ENCODE results near the gene DLGAP1. TPM values are rescaled to one million over a fixed set of nuclear protein-coding genes. Genes with fewer than 3 reads are reported as not detected.

Gene DLGAP1
- total RNA-seq, 4 donors from 2014 or later = 2.0 to 4.7 (median 2.1) TPM; not detected in 1

GRCh38 chr18:3840766-3841165 is 614.3 kb downstream of the DLGAP1 start:
- Histone ChIP-seq H3K9me3 (no peaks in the 10 kb centered on the region), H3K36me3 (no peaks in the 10 kb centered on the region), H3K27me3 (no peaks in the 10 kb centered on the region), H3K4me1 (no peaks in the 10 kb centered on the region), H3K4me3 (no peak overlapping the region), H3K27ac (no peak overlapping the region)
- no peak for TF ChIP-seq POLR2A (IDR thresholded peaks at IDR 0.05)
- DNase-seq (ENCODE audit: low spot score in 2 of 2) = no peak
- 65% methylated on average over 3 of the region's 3 CpGs for WGBS

- WGBS = 66% methylated on average over 2 of the region's 2 CpGs
These were observed 615.5 kb downstream of the DLGAP1 start for GRCh38 chr18:3839581-3839981.

GRCh38 chr18:3836483-3837335 is 618.4 kb downstream of the DLGAP1 start:
- TF ChIP-seq POLR2A (IDR thresholded peaks at IDR 0.05) = no peak
- no peak for TF ChIP-seq EP300 (IDR thresholded peaks at IDR 0.05)
- no peak for TF ChIP-seq POLR2AphosphoS5 (IDR thresholded peaks at IDR 0.05)
- no peak for TF ChIP-seq CTCF (IDR thresholded peaks at IDR 0.05)
- no peak for DNase-seq (ENCODE audit: low spot score in 2 of 2)
- no peak overlapping the region for H3K4me3 ChIP-seq
- 71% methylated on average over 12 of the region's 12 CpGs for WGBS
- no peaks in the 10 kb centered on the region for H3K27me3 ChIP-seq
- H3K27ac ChIP-seq = no peak overlapping the region
- no peaks in the 10 kb centered on the region for H3K36me3 ChIP-seq
- H3K4me1 ChIP-seq = no peaks in the 10 kb centered on the region
- no peaks in the 10 kb centered on the region for H3K9me3 ChIP-seq

More at GRCh38 chr18:3839581-3839981, 615.5 kb downstream of the DLGAP1 start:
- TF ChIP-seq EP300 (IDR thresholded peaks at IDR 0.05) = no peak
- no peak for TF ChIP-seq POLR2AphosphoS5 (IDR thresholded peaks at IDR 0.05)
- Histone ChIP-seq H3K36me3 (no peaks in the 10 kb centered on the region), H3K9me3 (no peaks in the 10 kb centered on the region), H3K27ac (no peak overlapping the region), H3K27me3 (no peaks in the 10 kb centered on the region), H3K4me1 (no peaks in the 10 kb centered on the region), H3K4me3 (no peak overlapping the region)
- no peak for DNase-seq (ENCODE audit: low spot score in 2 of 2)

- Histone ChIP-seq H3K36me3 (no peaks in the 10 kb centered on the region), H3K9me3 (no peaks in the 10 kb centered on the region), H3K4me3 (no peak overlapping the region), H3K4me1 (no peaks in the 10 kb centered on the region), H3K27me3 (no peaks in the 10 kb centered on the region), H3K27ac (no peak overlapping the region)
- no peak for DNase-seq (ENCODE audit: low spot score in 2 of 2)
- TF ChIP-seq POLR2A (IDR thresholded peaks at IDR 0.05) = no peak
- no peak for TF ChIP-seq CTCF (IDR thresholded peaks at IDR 0.05)
- TF ChIP-seq EP300 (IDR thresholded peaks at IDR 0.05) = no peak
- TF ChIP-seq POLR2AphosphoS5 (IDR thresholded peaks at IDR 0.05) = no peak
- WGBS = 57% methylated on average over 6 of the region's 6 CpGs
These were observed 623.0 kb downstream of the DLGAP1 start for GRCh38 chr18:3832025-3832638.

GRCh38 chr18:3830604-3831003 is 624.5 kb downstream of the DLGAP1 start:
- Histone ChIP-seq H3K4me3 (no peak overlapping the region), H3K27me3 (no peaks in the 10 kb centered on the region), H3K4me1 (no peaks in the 10 kb centered on the region), H3K9me3 (no peaks in the 10 kb centered on the region), H3K36me3 (no peaks in the 10 kb centered on the region), H3K27ac (no peak overlapping the region)
- no peak for DNase-seq (ENCODE audit: low spot score in 2 of 2)
- no peak for TF ChIP-seq POLR2AphosphoS5 (IDR thresholded peaks at IDR 0.05)
- TF ChIP-seq POLR2A (IDR thresholded peaks at IDR 0.05) = no peak
- TF ChIP-seq EP300 (IDR thresholded peaks at IDR 0.05) = no peak
- TF ChIP-seq CTCF (IDR thresholded peaks at IDR 0.05) = no peak
- 88% methylated on average over 1 of the region's 1 CpG for WGBS

GRCh38 chr18:3827236-3827845 is 627.8 kb downstream of the DLGAP1 start:
- Histone ChIP-seq H3K9me3 (no peaks in the 10 kb centered on the region), H3K4me3 (no peak overlapping the region), H3K36me3 (no peaks in the 10 kb centered on the region), H3K4me1 (no peaks in the 10 kb centered on the region), H3K27ac (no peak overlapping the region), H3K27me3 (no peaks in the 10 kb centered on the region)
- WGBS = 41% methylated on average over 6 of the region's 6 CpGs
- DNase-seq (ENCODE audit: low spot score in 2 of 2) = no peak
- TF ChIP-seq POLR2AphosphoS5 (IDR thresholded peaks at IDR 0.05) (no peak), POLR2A (IDR thresholded peaks at IDR 0.05) (no peak), EP300 (IDR thresholded peaks at IDR 0.05) (no peak), CTCF (IDR thresholded peaks at IDR 0.05) (no peak)
